ENCODE results near the gene AGXT.

AGXT gene

DNA sequence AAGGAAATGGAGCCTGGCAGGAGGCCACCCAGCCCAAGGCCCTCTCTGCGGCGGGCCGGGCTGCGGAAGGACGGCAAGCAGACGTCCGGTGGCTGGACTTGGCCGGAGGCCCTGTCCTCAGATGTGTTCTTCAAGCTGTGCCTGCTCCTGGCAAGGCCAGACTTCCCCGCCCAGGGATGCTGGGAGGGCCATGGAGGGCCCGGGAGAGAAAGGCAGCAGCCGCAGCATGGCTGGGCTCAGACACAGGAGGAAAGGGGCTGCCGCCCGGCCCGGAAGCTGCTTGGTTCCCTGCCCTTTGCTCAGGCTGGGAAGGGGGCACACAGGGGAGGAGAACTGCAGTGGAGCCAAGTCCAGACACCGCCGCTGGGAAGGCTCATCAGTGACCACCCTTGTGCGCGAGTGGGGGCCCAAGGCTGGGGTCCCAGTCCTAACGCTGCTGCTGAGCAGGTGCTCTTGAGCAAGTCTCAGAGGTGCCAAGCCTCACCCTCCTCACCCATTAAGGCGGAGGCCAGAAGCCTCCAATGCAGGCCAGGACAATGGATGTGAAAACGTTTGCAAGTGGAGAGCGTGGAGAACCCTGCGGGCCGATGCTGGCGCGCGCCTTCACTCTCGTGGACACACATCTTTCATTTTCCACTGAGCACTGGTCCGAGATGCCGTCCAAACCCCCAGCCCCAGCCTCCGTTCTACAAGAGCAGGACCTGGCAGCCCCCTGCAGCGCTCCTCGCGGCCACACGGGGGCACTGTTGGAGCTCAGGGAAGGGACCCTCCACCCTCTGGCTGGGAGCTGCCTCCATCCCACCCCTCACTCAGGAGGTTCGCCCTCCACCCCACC lies 45.4 kb downstream of the AGXT start:
- H3K27ac ChIP-seq (ENCODE audit: low read length), result no peak overlapping the region
- H3K4me3 ChIP-seq (ENCODE audit: low read length in 2 of 2), result no peak overlapping the region
- no peaks in the 10 kb centered on the region for H3K36me3 ChIP-seq (ENCODE audit: control insufficient read depth in 2 of 2, insufficient read depth in 2 of 2, low read length in 2 of 2)
- peaks cover 21% of the 10 kb centered on the region for H3K4me1 ChIP-seq (ENCODE audit: control insufficient read depth, insufficient read depth, low read length)
- no peaks in the 10 kb centered on the region for H3K9me3 ChIP-seq (ENCODE audit: control insufficient read depth in 2 of 2, low read length in 2 of 2)
- peak overlapping the region in 1 of 2 donors; percentile 22 for H3K9ac ChIP-seq (ENCODE audit: low read length in 2 of 2)
- peaks cover 20% of the 10 kb centered on the region in 2 donors for H3K27me3 ChIP-seq (ENCODE audit: control insufficient read depth in 1 of 2, insufficient read depth in 2 of 2, low read length in 2 of 2)

DNA sequence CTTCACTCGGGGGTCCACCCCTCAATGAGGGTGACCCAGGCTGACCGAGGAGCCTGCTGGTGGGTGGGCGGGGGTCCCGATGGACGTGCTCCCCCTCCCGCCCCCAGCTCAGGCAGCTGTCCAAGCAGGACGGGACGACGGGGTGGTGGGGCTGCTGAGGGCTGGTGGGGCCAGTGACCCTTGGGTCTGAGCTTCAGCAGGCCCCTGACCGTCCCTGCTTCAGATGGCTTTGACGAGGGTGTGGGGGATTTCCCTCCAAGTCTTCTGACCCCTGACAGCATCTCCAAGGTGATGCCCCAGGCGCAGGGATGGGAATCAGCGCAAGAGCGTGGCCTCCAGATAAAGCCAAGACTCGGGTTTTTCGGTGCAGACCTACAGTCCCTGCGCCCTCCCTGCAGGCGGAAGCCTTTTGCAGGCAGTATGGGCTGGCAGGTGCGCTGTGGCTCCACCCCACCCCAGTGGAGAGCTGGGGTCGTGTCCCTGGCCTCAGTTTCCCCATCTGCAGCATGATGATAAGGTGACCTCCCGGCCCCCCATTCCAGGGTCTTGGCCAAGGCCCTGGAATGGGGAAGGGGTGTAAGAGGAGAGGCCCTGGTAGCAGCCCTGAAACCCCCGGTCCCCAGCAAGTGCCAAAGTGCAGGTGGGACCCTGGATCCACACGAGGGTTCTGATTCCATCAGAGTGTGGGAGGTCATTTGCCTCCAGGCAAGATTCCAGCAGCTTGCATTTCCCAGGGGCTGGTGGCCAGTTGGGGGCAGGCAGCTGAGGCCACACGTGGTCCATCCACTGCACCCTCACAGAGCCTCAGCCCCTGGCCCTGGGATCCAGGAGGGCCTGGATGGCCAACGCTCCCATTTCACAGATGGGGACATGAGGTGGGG lies 46.3 kb downstream of the AGXT start:
- peaks cover 15 to 20% of the 10 kb centered on the region in 2 donors for H3K27me3 ChIP-seq (ENCODE audit: control insufficient read depth in 1 of 2, insufficient read depth in 2 of 2, low read length in 2 of 2)
- H3K36me3 ChIP-seq (ENCODE audit: control insufficient read depth in 2 of 2, insufficient read depth in 2 of 2, low read length in 2 of 2), result no peaks in the 10 kb centered on the region
- no peak overlapping the region for H3K4me3 ChIP-seq (ENCODE audit: low read length in 2 of 2)
- no peak overlapping the region for H3K27ac ChIP-seq (ENCODE audit: low read length)
- H3K4me1 ChIP-seq (ENCODE audit: control insufficient read depth, insufficient read depth, low read length), result peaks cover 21% of the 10 kb centered on the region
- no peaks in the 10 kb centered on the region for H3K9me3 ChIP-seq (ENCODE audit: control insufficient read depth in 2 of 2, low read length in 2 of 2)
- no peak overlapping the region for H3K9ac ChIP-seq (ENCODE audit: low read length in 2 of 2)

DNA sequence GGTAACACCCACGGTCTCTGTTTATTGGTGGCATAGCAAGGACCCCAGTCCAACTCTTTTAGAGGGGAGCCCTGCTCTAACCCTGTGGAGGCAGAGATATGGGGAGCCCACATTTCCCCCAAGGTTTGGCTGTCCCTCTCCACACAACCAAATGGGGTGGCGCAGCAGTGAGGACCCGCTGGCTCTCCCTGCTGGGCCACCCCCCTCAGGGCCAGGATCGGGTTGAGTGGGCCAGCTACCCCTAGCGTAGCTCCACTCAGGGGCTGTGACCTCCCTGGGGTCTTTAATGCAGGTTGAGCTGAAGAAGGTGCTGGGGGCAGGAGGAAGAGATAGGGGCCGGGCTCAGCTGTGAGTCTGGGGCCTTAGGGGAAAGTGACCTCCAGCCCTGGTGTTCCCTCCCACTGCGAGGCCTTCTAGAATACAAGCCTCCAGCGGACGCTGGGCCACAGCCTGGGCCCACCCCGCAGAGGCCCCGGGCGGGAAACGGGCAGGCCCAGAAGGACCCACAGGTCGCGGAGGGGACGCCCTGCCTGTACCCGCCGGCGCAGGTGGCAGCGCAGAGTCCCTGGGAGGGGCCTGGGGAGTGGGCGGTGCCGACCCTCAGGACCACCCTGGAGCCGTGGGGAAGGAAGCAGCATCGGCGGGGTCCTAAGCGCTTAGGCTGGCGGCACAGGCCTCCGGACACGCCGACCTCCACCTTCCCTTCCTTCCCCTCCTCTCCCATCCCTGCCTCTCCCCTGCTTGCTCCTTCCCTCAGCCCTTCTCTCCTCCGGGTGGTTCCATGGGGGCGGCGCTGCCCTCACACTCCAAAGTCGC lies 47.1 kb downstream of the AGXT start:
- Histone ChIP-seq H3K4me3 (ENCODE audit: low read length in 2 of 2) (no peak overlapping the region), H3K9ac (ENCODE audit: low read length in 2 of 2) (no peak overlapping the region), H3K27ac (ENCODE audit: low read length) (no peak overlapping the region), H3K4me1 (ENCODE audit: control insufficient read depth, insufficient read depth, low read length) (peaks cover 21% of the 10 kb centered on the region), H3K27me3 (ENCODE audit: control insufficient read depth in 1 of 2, insufficient read depth in 2 of 2, low read length in 2 of 2) (peaks cover 15 to 20% of the 10 kb centered on the region in 2 donors), H3K36me3 (ENCODE audit: control insufficient read depth in 2 of 2, insufficient read depth in 2 of 2, low read length in 2 of 2) (no peaks in the 10 kb centered on the region), H3K9me3 (ENCODE audit: control insufficient read depth in 2 of 2, low read length in 2 of 2) (no peaks in the 10 kb centered on the region)

DNA sequence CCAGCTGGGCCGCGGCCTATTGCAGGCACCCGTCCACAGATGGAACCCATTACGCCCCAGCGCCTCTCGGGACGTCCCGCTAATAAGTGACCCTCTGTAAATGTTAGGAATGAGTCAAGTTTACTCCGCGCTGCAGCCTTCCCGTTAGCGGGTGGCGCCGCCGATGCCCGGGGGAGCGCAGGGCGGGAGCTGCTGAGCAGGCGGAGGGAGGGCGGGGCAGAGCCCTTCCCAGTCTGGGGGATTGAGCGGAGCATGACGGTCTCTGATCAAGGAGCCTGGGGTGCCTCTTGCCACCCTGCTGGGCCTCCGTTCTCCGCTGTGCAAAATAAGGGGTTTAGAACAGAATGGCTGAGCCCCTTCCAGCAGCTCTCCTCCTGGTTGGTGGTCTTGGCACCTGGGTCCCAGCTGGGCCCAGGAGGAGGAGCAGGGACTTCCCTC lies 48.0 kb downstream of the AGXT start:
- Histone ChIP-seq H3K4me3 (ENCODE audit: low read length in 2 of 2) (peak overlapping the region in 1 of 2 donors; percentile 29), H3K27ac (ENCODE audit: low read length) (no peak overlapping the region)

DNA sequence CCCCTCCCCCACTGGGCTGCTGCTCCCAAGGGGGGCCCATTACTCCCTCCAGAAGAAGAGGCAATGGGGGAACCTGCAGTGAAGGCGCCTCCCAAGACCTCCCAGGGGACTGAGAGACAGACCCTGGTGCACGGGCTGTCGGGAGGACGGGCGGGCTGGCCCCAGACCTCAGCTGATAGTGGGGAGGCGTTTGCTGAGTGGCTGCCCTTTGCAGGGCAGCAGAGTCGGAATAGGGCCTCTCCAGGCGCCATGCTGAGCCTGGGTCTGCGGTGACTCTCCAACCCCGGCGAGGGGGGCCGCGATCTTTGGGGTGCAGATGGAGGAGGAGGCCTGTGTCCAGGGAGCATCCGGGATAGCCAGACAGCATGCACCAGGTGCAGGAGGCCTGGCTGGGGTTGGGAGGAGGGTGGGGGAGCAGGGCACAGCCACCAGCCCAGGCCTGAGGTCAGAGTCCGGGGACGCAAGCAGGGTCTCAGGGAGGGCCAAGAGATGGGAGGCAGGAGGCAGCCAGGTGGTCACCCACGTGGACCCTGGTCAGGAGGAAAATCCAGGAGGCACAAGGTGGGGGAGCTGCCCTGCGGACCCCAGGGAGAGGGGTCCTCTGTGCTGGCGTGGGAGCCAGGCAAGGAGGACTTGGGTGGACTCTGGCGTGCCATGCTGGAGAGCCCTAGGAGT lies 48.5 kb downstream of the AGXT start:
- no peak overlapping the region for H3K4me3 ChIP-seq (ENCODE audit: low read length in 2 of 2)
- no peaks in the 10 kb centered on the region for H3K9me3 ChIP-seq (ENCODE audit: control insufficient read depth in 2 of 2, low read length in 2 of 2)
- H3K27ac ChIP-seq (ENCODE audit: low read length), result no peak overlapping the region
- H3K27me3 ChIP-seq (ENCODE audit: control insufficient read depth in 1 of 2, insufficient read depth in 2 of 2, low read length in 2 of 2), result peaks cover 15 to 20% of the 10 kb centered on the region in 2 donors
- H3K4me1 ChIP-seq (ENCODE audit: control insufficient read depth, insufficient read depth, low read length), result peaks cover 24% of the 10 kb centered on the region
- H3K36me3 ChIP-seq (ENCODE audit: control insufficient read depth in 2 of 2, insufficient read depth in 2 of 2, low read length in 2 of 2), result no peaks in the 10 kb centered on the region
- no peak overlapping the region for H3K9ac ChIP-seq (ENCODE audit: low read length in 2 of 2)

More for the DNA sequence above, 48.0 kb downstream of the AGXT start:
- peaks cover 22% of the 10 kb centered on the region for H3K4me1 ChIP-seq (ENCODE audit: control insufficient read depth, insufficient read depth, low read length)
- no peak overlapping the region for H3K9ac ChIP-seq (ENCODE audit: low read length in 2 of 2)
- H3K36me3 ChIP-seq (ENCODE audit: control insufficient read depth in 2 of 2, insufficient read depth in 2 of 2, low read length in 2 of 2), result no peaks in the 10 kb centered on the region
- H3K9me3 ChIP-seq (ENCODE audit: control insufficient read depth in 2 of 2, low read length in 2 of 2), result no peaks in the 10 kb centered on the region
- H3K27me3 ChIP-seq (ENCODE audit: control insufficient read depth in 1 of 2, insufficient read depth in 2 of 2, low read length in 2 of 2), result peaks cover 15 to 20% of the 10 kb centered on the region in 2 donors

DNA sequence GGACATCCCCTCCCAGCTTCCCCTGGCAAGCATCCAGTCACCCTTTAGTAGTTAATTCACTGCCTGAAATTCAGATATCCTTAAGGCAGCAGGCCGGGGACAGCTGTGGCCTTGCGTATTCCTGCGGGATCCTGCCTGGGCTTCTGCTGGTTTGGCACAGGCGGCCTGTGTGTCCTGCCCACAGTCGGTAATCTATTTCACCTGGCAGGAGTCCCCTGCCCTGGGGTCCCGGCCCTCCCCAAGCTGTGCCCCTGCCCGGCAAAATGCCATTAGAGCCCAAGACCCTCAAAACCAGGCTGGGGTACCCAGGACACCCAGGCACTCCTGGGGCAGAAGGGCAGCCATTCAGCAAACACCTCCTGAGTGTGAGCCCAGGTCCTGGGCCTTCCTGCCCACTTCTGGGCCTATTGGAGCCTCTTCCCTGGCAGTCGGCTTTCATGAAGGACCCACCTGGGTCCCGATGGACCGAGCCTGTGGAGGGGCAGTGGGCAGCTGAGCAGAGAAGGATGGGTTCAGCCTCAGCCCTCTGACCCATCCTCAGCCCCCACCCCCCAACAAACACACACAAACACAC lies 49.1 kb downstream of the AGXT start:
- H3K27me3 ChIP-seq (ENCODE audit: control insufficient read depth in 1 of 2, insufficient read depth in 2 of 2, low read length in 2 of 2), result peaks cover 10 to 20% of the 10 kb centered on the region in 2 donors
- no peaks in the 10 kb centered on the region for H3K36me3 ChIP-seq (ENCODE audit: control insufficient read depth in 2 of 2, insufficient read depth in 2 of 2, low read length in 2 of 2)
- H3K9ac ChIP-seq (ENCODE audit: low read length in 2 of 2), result no peak overlapping the region
- H3K4me1 ChIP-seq (ENCODE audit: control insufficient read depth, insufficient read depth, low read length), result peaks cover 24% of the 10 kb centered on the region
- no peaks in the 10 kb centered on the region for H3K9me3 ChIP-seq (ENCODE audit: control insufficient read depth in 2 of 2, low read length in 2 of 2)
- H3K27ac ChIP-seq (ENCODE audit: low read length), result no peak overlapping the region
- no peak overlapping the region for H3K4me3 ChIP-seq (ENCODE audit: low read length in 2 of 2)

DNA sequence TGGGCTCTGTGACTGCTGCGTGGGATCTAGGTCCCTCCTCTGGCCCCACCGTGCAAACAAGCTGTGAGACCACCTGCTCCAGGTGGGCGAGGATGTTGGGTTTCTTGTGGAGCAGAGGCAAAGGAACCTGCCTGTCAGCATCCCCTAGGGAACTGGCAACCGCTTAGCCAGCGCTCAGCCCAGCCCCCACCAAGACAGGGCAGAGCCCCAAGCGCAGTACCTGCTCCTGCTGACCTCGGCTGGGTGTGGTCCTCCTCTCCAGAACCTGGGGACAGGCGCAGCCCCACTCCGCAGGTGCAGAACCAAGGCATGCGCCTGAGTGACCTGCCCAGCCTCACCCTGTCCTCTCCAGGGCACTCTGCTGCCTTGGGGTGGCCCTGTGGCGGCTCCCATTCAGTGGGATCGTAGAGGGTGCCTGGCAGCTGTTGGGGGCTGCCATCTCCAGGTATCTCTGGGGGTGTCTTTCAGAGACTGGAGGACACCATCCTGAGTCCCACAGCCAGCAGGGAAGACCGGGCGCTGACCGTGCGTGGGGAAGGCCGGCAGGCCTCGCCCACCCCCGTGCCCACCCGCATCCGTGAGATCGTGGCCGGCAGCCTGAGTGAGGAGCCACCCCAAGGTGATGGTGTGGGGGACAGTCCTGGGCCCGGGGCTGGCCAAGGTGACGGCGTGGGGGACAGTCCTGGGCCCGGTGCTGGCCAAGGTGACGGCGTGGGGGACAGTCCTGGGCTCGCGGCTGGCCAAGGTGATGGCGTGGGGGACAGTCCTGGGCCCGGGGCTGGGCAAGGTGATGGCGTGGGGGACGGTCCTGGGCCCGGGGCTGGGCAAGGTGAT lies 49.9 kb downstream of the AGXT start:
- no peak overlapping the region for H3K27ac ChIP-seq (ENCODE audit: low read length)
- no peaks in the 10 kb centered on the region for H3K36me3 ChIP-seq (ENCODE audit: control insufficient read depth in 2 of 2, insufficient read depth in 2 of 2, low read length in 2 of 2)
- peaks cover 23% of the 10 kb centered on the region for H3K4me1 ChIP-seq (ENCODE audit: control insufficient read depth, insufficient read depth, low read length)
- H3K9ac ChIP-seq (ENCODE audit: low read length in 2 of 2), result no peak overlapping the region
- peaks cover 7 to 20% of the 10 kb centered on the region in 2 donors for H3K27me3 ChIP-seq (ENCODE audit: control insufficient read depth in 1 of 2, insufficient read depth in 2 of 2, low read length in 2 of 2)
- no peak overlapping the region for H3K4me3 ChIP-seq (ENCODE audit: low read length in 2 of 2)
- no peaks in the 10 kb centered on the region for H3K9me3 ChIP-seq (ENCODE audit: control insufficient read depth in 2 of 2, low read length in 2 of 2)

DNA sequence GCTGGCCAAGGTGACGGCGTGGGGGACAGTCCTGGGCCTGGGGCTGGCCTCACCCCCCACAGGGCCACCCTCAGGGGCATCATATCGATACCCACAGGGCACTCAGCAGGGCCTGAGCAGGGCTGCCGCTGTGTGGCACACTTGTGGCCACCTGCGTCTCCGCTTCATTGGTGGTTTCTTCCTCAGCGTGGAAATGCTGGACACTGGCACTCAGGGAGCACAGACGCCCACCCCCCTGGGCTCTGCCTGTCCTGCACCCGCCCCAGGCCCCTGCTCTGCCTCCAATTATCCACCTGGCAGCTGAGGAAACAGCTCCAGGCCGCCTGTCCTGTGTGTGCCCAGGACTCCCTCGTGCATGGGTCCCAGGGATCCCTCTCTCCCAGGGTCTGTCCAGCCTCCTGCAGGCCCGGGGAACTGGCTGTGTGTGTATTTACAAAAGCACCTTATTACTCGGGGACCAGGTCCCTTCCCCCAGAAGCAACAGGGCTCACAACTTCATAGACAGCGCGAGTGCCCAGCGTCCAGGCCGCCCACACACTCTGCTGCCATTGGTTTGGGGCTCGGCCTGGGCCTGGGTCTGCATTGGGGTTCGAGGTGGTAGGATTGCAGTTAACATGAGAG lies 50.6 kb downstream of the AGXT start:
- Histone ChIP-seq H3K4me1 (ENCODE audit: control insufficient read depth, insufficient read depth, low read length) (peaks cover 17% of the 10 kb centered on the region), H3K36me3 (ENCODE audit: control insufficient read depth in 2 of 2, insufficient read depth in 2 of 2, low read length in 2 of 2) (no peaks in the 10 kb centered on the region), H3K9me3 (ENCODE audit: control insufficient read depth in 2 of 2, low read length in 2 of 2) (no peaks in the 10 kb centered on the region), H3K27ac (ENCODE audit: low read length) (no peak overlapping the region), H3K9ac (ENCODE audit: low read length in 2 of 2) (no peak overlapping the region), H3K4me3 (ENCODE audit: low read length in 2 of 2) (no peak overlapping the region), H3K27me3 (ENCODE audit: control insufficient read depth in 1 of 2, insufficient read depth in 2 of 2, low read length in 2 of 2) (peaks cover 4 to 15% of the 10 kb centered on the region in 2 donors)
